ENCODE data around the gene TRAP1.

The TRAP1 gene

DNA sequence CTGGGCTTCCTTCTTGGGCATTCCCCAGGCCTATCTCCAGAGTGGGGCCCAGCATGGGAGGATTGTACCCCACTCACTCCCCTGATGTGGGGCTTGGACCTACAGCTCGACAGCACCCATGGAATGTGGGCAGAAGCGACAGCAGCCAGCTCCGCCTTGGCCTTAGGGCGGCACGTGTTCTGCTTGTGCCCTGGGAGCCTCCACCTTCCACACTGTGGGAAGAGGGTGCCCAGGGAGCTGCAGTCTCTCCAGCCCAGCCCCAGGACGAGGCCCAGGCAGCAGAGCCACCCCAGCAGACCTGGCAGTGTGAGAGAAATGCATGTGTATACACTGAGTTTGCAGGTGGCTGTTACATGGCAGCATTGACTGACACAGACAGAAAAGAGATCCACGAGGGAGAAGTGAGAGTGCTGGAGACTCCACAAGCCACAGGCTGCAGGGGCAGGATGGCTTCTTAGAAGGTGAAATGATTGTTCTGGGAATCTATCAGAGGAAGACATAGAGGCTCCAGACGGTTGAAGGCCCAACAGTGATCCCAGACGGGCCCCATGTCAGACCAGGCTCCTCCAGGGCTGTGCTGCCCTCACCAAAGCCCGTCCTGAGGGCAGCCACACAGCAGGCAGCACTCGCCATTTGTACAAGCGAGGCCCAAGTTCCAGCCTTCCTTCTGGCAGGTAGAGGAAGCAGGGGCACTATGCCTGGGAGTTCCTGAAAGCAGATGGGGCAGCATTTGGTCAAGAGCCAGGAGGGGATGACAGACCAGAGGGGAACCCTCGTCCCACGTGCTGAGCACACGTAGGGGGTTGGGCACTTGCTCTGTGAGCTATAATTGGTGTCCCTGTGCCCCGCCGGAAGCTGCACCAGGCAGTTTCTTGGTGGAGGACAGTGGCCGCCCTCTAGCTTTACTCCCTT lies 65.6 kb downstream of the TRAP1 start:
- no peak for DNase-seq (ENCODE audit: low read depth in 2 of 2)

DNA sequence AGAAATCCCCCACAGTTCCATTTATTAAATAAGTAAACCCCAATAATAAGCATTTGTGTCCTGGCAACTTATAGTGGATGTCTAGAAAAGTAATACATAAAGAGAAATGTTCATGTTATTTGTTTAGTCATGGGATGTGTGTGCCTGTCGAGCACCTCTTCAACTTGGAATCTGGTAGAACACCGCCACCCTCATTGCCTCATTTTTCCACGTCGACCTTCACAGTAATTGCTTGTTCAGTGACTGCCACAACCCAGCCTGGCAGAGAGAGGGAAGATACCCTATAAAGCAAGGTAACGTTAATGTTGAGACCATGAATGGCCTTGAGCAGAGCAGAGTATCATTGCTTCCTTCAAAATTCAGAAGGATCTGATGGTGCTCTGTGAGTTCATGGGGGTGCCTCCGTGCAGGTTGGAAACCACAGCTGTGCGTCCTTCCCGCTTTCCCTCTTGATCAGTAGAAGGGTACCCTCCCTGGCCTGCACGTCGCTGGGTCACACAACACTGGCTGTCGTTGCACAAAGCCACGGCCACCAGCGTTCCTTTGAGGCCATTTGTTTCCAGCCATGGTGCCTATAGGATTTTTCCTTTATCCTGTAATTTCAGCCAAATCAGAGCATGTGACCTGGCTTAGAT lies 66.6 kb downstream of the TRAP1 start:
- DNase-seq (ENCODE audit: low read depth in 2 of 2), result no peak

- DNase-seq (ENCODE audit: low read depth in 2 of 2), result no peak
These were observed 70.9 kb downstream of the TRAP1 start for GRCh38 chr16:3646348-3646920.

DNA sequence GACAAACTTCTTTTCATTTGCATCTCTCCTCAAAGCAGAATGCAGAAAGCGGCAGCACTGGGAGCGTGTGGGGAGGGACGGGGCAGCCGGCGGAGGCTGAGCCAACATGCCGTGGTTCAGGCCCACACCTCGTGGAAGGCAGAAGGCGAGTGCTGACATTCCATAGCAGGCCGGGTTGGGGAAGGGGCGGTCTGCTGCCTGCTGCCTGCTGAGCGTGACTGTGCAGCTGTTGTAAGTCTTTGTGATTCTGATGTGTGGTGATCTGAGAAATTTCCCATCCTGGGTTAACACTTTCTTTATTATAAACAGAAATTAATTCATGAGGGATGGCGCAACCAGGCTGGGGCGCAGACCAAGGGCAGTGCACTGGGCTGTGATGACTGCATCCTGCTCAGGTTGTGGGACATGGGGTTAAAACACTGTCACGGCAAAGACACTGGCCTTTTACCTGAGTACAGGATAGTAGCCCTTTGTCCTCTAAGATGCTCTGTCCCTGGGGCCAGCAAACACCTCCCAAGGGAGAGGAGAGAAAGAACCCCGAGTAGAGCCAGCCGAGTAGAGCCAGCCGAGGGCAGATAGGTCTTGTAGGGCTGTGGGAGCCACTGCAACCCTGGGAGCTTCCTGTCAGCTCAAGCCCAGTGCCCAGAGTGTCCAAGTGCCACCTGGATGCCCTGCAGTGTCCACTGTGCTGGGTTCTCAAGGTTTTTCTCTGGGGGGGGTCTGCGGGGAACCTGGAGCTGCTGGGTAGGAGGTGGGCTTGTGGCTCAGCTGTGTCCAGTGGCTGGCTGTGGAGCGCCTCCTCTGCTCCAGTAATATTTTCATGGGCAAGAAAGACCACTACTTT lies 71.6 kb downstream of the TRAP1 start:
- no peak for DNase-seq (ENCODE audit: low read depth in 2 of 2)

DNA sequence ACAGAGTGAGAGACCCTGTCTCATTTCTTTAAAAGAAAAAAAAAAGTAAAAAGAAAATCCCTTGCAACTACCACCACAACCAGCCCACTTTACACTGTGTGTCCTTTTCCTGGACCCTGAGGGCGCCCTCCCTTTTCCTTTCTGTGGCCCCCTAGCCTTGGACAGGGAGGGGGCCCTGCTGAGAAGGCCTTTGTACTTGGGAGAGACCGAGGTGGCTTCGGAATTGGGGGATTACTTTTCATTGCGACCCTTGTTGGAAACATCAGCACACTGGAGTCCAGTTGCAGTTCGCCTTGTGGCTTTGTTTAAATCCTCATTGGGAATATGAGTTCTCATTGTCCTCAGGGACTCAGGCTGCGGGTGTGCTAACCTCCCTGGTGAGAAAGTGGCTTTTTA lies 72.2 kb downstream of the TRAP1 start:
- no peak for DNase-seq (ENCODE audit: low read depth in 2 of 2)

DNA sequence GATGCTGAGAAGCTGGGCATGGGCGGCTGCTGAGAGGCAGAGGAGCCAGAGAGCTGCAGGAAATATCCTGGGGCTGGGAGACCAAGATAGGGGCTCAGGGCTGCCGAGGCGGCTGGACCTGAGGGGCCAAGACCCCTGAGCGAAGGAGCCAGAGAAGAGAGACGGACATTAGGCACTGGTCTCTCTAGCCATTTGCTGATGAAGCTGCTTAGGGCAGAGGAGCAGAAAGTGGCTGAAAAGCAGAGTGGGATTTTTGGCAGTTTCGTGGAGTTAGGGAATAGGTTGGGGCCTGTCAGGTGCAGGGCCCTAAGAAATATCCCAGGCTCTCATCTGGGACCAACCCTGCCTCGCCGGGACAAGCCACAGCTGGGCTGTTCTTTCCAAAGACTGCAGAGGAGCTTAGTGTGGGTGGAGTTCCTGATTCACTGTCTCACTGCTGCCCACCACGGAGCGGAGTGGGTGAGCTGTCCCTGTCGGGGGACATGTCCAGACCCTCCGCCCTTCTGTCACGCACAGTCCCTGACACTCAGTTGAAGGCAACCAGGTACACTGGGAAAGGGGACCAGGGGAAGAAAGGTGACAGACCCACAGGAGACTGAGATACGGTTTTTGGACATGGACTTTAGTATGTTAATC lies 74.1 kb downstream of the TRAP1 start:
- DNase-seq (ENCODE audit: low read depth in 2 of 2), result no peak

GRCh38 chr16:3642397-3643094 lies 74.8 kb downstream of the TRAP1 start:
- no peak for DNase-seq (ENCODE audit: low read depth in 2 of 2)

- DNase-seq (ENCODE audit: low read depth in 2 of 2), result no peak
These were observed 75.4 kb downstream of the TRAP1 start for GRCh38 chr16:3641801-3642396.

DNA sequence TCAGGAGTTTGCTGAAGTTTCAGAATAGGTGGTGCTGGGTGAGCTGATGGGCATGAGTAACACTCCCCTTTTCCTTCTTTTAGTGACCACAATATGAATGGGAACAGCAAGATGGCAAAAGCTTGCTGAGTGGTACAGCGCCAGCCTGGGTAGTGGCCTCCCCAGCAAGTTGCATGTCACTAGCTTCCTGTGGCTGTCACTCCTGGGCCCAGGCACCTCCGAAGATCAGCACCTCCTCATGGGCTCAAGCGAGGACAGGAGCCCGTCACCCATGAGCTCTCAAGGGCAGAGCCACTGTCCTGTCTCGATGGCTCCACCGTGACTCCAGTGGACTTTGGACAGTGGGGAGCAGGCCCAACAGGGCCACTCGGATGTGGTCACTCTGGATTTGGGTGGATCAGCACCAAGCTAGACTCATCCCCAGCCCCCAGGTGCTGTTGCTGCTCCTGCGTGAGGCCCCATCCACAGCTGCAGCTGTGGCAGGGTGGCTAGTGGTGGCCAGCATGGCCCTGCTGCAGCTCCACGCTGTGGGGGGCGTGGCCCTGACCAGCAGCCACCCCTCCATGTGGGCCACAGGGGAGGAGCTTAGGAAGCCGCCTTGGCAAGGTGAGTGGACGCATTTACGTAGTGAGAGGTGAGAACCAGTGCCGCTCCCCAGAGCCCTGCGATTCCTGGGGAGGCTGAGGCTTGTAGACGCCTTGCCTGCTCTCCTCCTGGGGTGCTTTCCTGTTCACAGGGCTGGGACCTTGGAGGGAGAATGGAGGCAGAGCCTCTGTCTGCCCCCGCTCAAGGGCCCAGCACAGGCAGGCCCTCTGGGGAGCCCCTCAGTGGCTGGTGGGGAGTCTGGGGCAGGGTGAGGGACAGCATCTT lies 76.5 kb downstream of the TRAP1 start:
- DNase-seq (ENCODE audit: low read depth in 2 of 2), result no peak

DNA sequence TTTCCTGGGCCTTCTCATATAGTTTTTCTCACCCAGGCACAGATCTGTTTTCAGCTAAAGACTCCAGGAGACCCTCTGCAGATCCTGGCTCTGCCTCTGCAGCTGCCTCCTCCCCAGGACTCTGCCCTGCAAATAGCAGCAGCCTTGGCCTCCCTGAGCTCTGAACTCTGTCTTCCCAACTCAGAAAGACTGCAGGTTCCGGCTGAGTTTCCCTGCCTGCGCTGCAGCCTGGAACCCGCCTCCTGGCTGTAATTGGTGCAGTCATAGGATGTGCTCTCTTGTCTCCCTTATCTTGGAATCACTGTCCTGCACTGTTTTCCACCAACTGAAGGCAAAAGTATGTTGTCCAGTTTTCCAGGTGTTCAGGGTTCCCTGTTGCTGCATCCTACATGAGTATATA lies 77.1 kb downstream of the TRAP1 start:
- no peak for DNase-seq (ENCODE audit: low read depth in 2 of 2)

GRCh38 chr16:3638916-3639644 lies 78.2 kb downstream of the TRAP1 start:
- DNase-seq (ENCODE audit: low read depth in 2 of 2), result no peak

GRCh38 chr16:3637371-3637923 lies 79.9 kb downstream of the TRAP1 start:
- DNase-seq (ENCODE audit: low read depth in 2 of 2), result no peak

GRCh38 chr16:3625911-3626732 lies 91.2 kb downstream of the TRAP1 start:
- DNase-seq (ENCODE audit: low read depth in 2 of 2), result no peak

- DNase-seq (ENCODE audit: low read depth in 2 of 2), result no peak
These were observed 92.0 kb downstream of the TRAP1 start for GRCh38 chr16:3625331-3625730.

- DNase-seq (ENCODE audit: low read depth in 2 of 2), result no peak
These were observed 93.7 kb downstream of the TRAP1 start for GRCh38 chr16:3623642-3624041.

DNA sequence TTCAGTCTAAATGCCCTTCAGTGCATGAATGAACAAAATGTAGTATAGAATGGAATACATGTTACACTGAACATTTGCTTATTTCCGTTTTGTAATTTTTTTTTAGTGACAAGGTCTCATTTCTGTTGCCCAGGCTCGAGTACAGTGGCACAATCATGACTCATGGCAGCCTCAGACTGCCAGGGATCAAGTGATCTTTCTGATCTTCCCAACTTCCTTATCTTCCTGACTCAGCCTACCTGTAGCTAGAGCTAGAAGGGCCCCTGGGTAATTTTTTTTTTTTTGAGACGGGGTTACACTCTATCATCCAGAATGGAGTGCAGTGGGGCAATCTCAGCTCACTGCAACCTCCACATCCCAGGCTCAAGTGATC lies 98.6 kb downstream of the TRAP1 start:
- DNase-seq (ENCODE audit: low read depth in 2 of 2), result no peak
